Measurements from ENCODE around the gene DOCK2.
"Not testable (repeated sequence)": the region's sequence is repeated elsewhere in the genome, so short reads cannot be mapped to it uniquely, and the experiment has no call there.

DOCK2 gene

DNA sequence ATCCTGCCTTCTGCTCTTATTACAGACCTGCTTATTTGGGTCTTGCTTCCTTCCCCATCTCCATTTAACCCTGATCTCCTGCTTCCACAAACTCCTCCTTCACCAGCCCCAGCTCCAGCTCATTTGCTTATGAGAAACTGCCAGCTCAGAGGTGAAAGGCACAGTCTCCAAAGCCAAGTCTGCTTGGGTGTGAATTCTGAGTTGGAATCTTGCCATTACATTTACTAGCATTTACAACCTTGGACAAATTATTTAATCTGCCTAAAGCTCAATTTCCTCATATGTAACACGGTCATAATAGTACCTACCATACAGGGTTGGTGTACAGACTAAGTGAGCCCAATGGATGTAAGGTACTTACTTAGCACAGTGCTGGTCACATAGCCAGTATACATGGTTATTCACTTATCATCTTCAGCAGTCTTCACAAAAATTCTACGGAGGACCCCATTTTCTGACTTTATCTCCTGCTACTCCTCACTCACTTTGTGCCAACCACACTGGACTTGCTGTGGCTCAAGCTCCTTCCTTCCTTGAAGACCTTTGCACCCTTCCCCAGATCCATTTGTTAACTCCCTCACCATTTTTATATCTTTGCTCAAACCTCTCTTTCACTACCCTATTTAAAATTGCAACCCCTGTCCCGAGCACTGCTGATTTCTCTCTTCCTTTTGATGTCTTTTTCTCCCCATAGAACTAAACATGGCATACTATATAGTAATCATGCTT, 86.2 kb downstream of the DOCK2 start:
- no peak overlapping the region for H3K9ac ChIP-seq (ENCODE audit: insufficient read length)
- H3K27ac ChIP-seq = no peak overlapping the region
- DNase-seq (ENCODE audit: low read depth, low spot score) = no peak
- H3K9me3 ChIP-seq (ENCODE audit: low read depth, low read length) = no peaks in the 10 kb centered on the region
- no peaks in the 10 kb centered on the region for H3K36me3 ChIP-seq (ENCODE audit: insufficient read depth, low read length)
- H3K4me3 ChIP-seq = no peak overlapping the region
- TF ChIP-seq POLR2AphosphoS5 (IDR thresholded peaks at IDR 0.05; ENCODE audit: borderline replicate concordance, low read depth, low read length) (no peak), FOXP2 (optimal IDR thresholded peaks at IDR 0.05; ENCODE audit: control extremely low read depth, extremely low read length, insufficient read depth) (no peak), EZH2 (IDR thresholded peaks at IDR 0.05) (no peak)

DNA sequence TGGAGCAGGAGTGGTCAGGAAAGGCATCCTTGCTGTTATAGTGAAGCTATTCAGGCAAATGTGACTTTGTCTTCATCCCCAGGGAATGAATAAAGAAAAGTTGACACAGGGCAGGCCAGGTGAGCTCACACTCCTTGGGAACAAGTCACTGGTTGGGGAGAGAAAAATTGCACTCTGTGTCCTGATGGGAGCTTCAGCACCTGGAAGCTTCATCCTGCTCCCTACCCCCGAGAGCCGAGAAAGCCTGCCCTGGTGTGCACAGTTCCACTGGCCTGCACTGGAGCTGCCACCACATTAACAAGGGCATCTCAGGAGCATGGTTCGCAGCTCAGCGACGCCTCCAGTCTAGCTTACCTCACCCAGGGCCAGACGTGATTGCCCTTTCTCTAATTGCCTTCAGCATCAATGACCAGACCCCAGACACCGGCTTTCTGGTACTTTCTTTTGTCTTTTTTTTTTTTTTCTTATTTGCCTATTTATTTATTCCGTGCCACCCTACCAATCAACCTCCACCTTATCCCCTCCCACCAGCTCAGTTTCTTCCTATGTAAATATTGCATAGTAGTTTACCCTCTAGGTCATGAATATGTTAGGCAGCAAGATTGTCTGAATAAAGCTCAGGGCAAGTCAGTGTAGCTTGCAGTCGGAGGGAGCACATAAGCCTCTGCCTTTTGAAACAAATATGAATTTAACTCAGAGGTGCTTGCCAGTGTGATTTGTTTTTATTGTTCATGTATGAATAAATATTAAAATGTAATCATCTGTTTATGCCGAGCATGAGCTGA, 87.4 kb downstream of the DOCK2 start:
- no peak for DNase-seq (ENCODE audit: low read depth, low spot score)
- H3K27ac ChIP-seq = no peak overlapping the region

DNA sequence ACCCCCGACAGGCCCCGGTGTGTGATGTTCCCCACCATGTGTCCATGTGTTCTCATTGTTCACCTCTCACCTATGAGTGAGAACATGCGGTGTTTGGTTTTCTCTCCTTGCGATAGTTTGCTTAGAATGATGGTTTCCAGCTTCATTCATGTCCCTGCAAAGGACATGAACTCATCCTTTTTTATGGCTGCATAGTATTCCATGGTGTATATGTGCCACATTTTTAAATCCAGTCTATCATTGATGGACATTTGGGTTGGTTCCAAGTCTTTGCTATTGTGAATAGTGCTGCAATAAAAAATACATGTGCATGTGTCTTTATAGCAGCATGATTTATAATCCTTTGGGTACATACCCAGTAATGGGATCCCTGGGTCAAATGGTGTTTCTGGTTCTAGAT, 88.6 kb downstream of the DOCK2 start:
- not testable (repeated sequence) for H3K9ac ChIP-seq (ENCODE audit: insufficient read length); DNase-seq (ENCODE audit: low read depth, low spot score); H3K36me3 ChIP-seq (ENCODE audit: insufficient read depth, low read length); H3K4me3 ChIP-seq; H3K27ac ChIP-seq; H3K9me3 ChIP-seq (ENCODE audit: low read depth, low read length)

More for the DNA sequence above, 87.4 kb downstream of the DOCK2 start:
- no peaks in the 10 kb centered on the region for H3K36me3 ChIP-seq (ENCODE audit: insufficient read depth, low read length)
- H3K9ac ChIP-seq (ENCODE audit: insufficient read length) = no peak overlapping the region
- no peak overlapping the region for H3K4me3 ChIP-seq
- TF ChIP-seq EZH2 (IDR thresholded peaks at IDR 0.05) (no peak), FOXP2 (optimal IDR thresholded peaks at IDR 0.05; ENCODE audit: control extremely low read depth, extremely low read length, insufficient read depth) (no peak), POLR2AphosphoS5 (IDR thresholded peaks at IDR 0.05; ENCODE audit: borderline replicate concordance, low read depth, low read length) (no peak)
- H3K9me3 ChIP-seq (ENCODE audit: low read depth, low read length) = no peaks in the 10 kb centered on the region

DNA sequence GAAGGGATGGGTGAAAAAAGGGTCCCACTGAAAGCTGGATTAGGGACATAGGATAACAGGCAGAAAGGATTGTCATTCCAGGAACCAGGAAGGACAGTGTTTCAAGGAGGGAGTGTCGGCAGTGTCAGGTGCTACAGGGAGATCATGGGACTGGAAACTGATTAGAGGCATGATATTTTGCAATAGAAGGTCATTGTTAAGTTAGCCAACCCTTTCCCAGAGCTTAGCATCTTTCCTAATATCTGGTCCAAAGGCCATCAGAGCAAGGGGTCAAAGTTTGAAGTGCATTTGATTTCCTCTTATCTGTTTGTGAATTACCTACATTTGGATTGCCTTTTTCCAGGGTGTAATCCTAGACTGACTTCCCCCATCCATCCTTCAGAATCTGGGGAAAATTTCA, 91.3 kb downstream of the DOCK2 start:
- DNase-seq (ENCODE audit: low read depth, low spot score) = no peak
- H3K36me3 ChIP-seq (ENCODE audit: insufficient read depth, low read length) = no peaks in the 10 kb centered on the region
- no peak overlapping the region for H3K27ac ChIP-seq
- H3K4me3 ChIP-seq = no peak overlapping the region
- TF ChIP-seq FOXP2 (optimal IDR thresholded peaks at IDR 0.05; ENCODE audit: control extremely low read depth, extremely low read length, insufficient read depth) (no peak), EZH2 (IDR thresholded peaks at IDR 0.05) (no peak), POLR2AphosphoS5 (IDR thresholded peaks at IDR 0.05; ENCODE audit: borderline replicate concordance, low read depth, low read length) (no peak)
- no peaks in the 10 kb centered on the region for H3K9me3 ChIP-seq (ENCODE audit: low read depth, low read length)
- no peak overlapping the region for H3K9ac ChIP-seq (ENCODE audit: insufficient read length)

DNA sequence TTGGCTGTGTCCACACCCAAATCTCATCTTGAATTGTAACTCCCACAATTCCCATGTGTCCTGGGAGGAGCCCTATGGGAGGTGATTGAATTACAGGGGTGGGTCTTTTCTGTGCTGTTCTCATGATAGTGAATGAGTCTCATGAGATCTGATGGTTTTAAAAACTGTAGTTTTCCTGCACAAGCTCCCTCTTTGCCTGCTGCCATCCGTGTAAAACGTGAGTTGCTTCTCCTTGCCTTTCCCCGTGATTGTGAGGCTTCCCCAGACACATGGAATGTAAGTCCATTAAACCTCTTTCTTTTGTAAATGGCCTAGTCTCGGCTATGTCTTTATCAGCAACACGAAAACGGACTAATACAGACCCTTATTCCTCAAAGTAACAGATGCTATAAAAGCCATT, 94.1 kb downstream of the DOCK2 start:
- no peak for DNase-seq (ENCODE audit: low read depth, low spot score)
- no peak overlapping the region for H3K9ac ChIP-seq (ENCODE audit: insufficient read length)
- no peak overlapping the region for H3K27ac ChIP-seq
- TF ChIP-seq POLR2AphosphoS5 (IDR thresholded peaks at IDR 0.05; ENCODE audit: borderline replicate concordance, low read depth, low read length) (no peak), EZH2 (IDR thresholded peaks at IDR 0.05) (no peak), FOXP2 (optimal IDR thresholded peaks at IDR 0.05; ENCODE audit: control extremely low read depth, extremely low read length, insufficient read depth) (no peak)
- no peak overlapping the region for H3K4me3 ChIP-seq
- H3K36me3 ChIP-seq (ENCODE audit: insufficient read depth, low read length) = no peaks in the 10 kb centered on the region
- H3K9me3 ChIP-seq (ENCODE audit: low read depth, low read length) = no peaks in the 10 kb centered on the region

DNA sequence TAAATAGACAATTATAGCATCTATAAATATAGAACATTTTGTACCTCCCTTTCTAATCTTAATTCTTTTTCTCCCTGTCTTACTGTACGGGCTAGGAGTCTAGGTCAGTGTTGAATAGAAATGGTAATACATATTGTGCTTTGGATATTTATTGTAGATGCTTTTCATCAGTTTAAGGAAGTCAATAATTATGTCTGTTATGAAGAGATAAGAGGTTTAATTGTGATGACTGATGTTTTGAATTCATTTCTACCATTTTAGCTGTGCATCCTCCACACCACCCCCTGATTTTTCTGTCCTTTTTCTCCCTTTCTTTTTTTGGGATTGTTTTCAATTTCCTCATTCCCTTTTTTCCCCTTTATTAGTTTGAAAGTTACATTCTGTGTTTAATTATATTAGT, 95.8 kb downstream of the DOCK2 start:
- Histone ChIP-seq H3K4me3 (no peak overlapping the region), H3K27ac (no peak overlapping the region), H3K9me3 (ENCODE audit: low read depth, low read length) (no peaks in the 10 kb centered on the region), H3K36me3 (ENCODE audit: insufficient read depth, low read length) (no peaks in the 10 kb centered on the region), H3K9ac (ENCODE audit: insufficient read length) (no peak overlapping the region)
- TF ChIP-seq FOXP2 (optimal IDR thresholded peaks at IDR 0.05; ENCODE audit: control extremely low read depth, extremely low read length, insufficient read depth) = no peak
- DNase-seq (ENCODE audit: low read depth, low spot score) = no peak

DNA sequence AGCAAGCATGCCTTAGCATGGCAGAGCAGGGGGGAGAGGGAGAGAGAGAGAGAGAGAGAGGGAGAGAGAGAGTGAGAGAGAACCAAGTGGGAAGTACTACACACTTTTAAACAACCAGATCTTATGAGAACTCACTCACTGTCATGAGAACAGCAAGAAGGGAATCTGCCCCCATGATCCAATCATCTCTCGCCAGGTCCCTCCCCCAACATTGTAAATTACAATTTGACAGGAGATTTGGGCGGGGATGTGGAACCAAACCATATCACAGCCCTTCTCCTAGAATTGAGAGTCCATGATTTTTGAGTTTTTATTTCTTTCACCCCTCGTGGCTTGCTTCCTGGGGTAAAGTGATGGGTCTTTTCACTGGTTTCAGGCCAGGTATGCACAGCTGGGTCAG, 98.8 kb downstream of the DOCK2 start:
- Histone ChIP-seq H3K36me3 (ENCODE audit: insufficient read depth, low read length) (no peaks in the 10 kb centered on the region), H3K4me3 (no peak overlapping the region), H3K9me3 (ENCODE audit: low read depth, low read length) (no peaks in the 10 kb centered on the region), H3K27ac (no peak overlapping the region), H3K9ac (ENCODE audit: insufficient read length) (no peak overlapping the region)
- TF ChIP-seq FOXP2 (optimal IDR thresholded peaks at IDR 0.05; ENCODE audit: control extremely low read depth, extremely low read length, insufficient read depth) (no peak), EZH2 (IDR thresholded peaks at IDR 0.05) (no peak), POLR2AphosphoS5 (IDR thresholded peaks at IDR 0.05; ENCODE audit: borderline replicate concordance, low read depth, low read length) (no peak)
- no peak for DNase-seq (ENCODE audit: low read depth, low spot score)

DNA sequence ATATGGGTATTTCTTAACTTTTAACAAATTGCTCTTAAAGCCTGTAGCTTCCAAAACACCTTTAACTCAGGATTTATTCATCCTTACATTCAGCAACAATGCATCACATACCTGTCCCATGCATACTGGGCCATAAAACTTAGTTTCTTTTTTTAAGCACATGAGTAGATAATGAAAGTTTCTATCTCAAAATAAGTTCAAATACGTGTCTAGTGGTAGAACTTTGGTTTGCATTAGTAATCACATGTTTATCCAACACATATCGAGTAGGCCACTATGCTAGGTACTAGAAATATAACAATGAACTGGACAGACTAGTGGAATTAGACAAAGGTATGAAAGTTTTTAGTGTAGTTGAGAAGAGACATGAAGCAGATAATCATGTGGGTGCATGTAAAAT, 99.6 kb downstream of the DOCK2 start:
- Histone ChIP-seq H3K4me3 (no peak overlapping the region), H3K9ac (ENCODE audit: insufficient read length) (no peak overlapping the region), H3K9me3 (ENCODE audit: low read depth, low read length) (no peaks in the 10 kb centered on the region), H3K36me3 (ENCODE audit: insufficient read depth, low read length) (no peaks in the 10 kb centered on the region), H3K27ac (no peak overlapping the region)
- TF ChIP-seq FOXP2 (optimal IDR thresholded peaks at IDR 0.05; ENCODE audit: control extremely low read depth, extremely low read length, insufficient read depth) (no peak), EZH2 (IDR thresholded peaks at IDR 0.05) (no peak), POLR2AphosphoS5 (IDR thresholded peaks at IDR 0.05; ENCODE audit: borderline replicate concordance, low read depth, low read length) (no peak)
- DNase-seq (ENCODE audit: low read depth, low spot score) = no peak

DNA sequence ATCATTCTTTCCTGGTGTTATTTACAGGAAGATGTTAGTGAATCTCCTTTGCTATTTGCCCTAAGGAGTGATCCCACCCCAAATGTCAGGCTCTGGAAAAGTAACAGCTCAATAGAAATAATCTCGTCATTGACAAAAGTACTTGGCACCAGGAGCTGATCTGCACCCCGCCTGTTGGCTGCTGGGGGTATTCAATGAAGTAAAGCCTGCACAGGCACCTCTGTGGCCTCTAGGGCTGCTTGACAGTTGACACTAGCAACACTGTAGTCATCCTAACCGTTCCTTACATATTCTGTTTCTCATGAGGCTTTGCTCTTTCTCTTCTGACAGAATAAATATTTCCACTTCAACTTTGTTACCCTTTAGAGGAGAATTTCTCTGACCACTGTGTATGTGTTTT, 103.4 kb downstream of the DOCK2 start:
- no peak overlapping the region for H3K9ac ChIP-seq (ENCODE audit: insufficient read length)
- no peak overlapping the region for H3K4me3 ChIP-seq
- no peak overlapping the region for H3K27ac ChIP-seq
- no peaks in the 10 kb centered on the region for H3K36me3 ChIP-seq (ENCODE audit: insufficient read depth, low read length)
- H3K9me3 ChIP-seq (ENCODE audit: low read depth, low read length) = no peaks in the 10 kb centered on the region
- no peak for DNase-seq (ENCODE audit: low read depth, low spot score)
- no peak for TF ChIP-seq EZH2 (IDR thresholded peaks at IDR 0.05)
- no peak for TF ChIP-seq POLR2AphosphoS5 (IDR thresholded peaks at IDR 0.05; ENCODE audit: borderline replicate concordance, low read depth, low read length)
- no peak for TF ChIP-seq FOXP2 (optimal IDR thresholded peaks at IDR 0.05; ENCODE audit: control extremely low read depth, extremely low read length, insufficient read depth)
